ENCODE measurements around the gene LINC00237. TPM values are rescaled to one million over a fixed set of nuclear protein-coding genes. Genes with fewer than 3 reads are reported as not detected.

LINC00237 gene
- total and polyA plus RNA-seq, 2 experiments from 2014 or later, result 0.31 to 2.0 TPM

GRCh38 chr20:21090111-21090618, 16.0 kb downstream of the LINC00237 start:
- H3F3A ChIP-seq (replicated peaks; ENCODE audit: low read depth), result no peaks in the 10 kb centered on the region
- ATAC-seq, result peak; percentile 46
- H3K36me3 Mint-ChIP-seq (ENCODE audit: low read depth), result no peaks in the 10 kb centered on the region
- peak overlapping the region; percentile 14; the same call in 1 of the 2 replicates for H2AFZ ChIP-seq
- H3K79me2 ChIP-seq (replicated peaks; ENCODE audit: insufficient read depth), result no peaks in the 10 kb centered on the region
- peak overlapping the region; percentile 86 for H3K27ac ChIP-seq (ENCODE audit: low read depth)
- H3K27me3 ChIP-seq (ENCODE audit: insufficient read depth), result no peaks in the 10 kb centered on the region
- H3K4me3 Mint-ChIP-seq, result peak overlapping the region; percentile 32
- peak overlapping the region; percentile 44 for H3K4me3 ChIP-seq
- H3K9me3 Mint-ChIP-seq, result no peaks in the 10 kb centered on the region; the same call in 2 of the 3 replicates
- no peaks in the 10 kb centered on the region for H3K36me3 ChIP-seq (ENCODE audit: insufficient read depth)
- no peaks in the 10 kb centered on the region for H3K27me3 Mint-ChIP-seq (ENCODE audit: insufficient read depth, low read depth, poor library complexity)
- peak; percentile 18 for DNase-seq (ENCODE audit: low spot score)
- H3K4me1 Mint-ChIP-seq, result peaks cover 55% of the 10 kb centered on the region
- TF ChIP-seq POLR2AphosphoS5 (IDR thresholded peaks at IDR 0.05; ENCODE audit: low read depth) (no peak), NANOG (IDR thresholded peaks at IDR 0.05; ENCODE audit: borderline replicate concordance) (peak; percentile 72; the same call in 1 of the 2 replicates)
- no peak overlapping the region; the same call in 1 of the 2 replicates for H3K27ac Mint-ChIP-seq
- no peaks in the 10 kb centered on the region for H4K20me1 ChIP-seq (replicated peaks; ENCODE audit: insufficient read depth)
- peak overlapping the region; percentile 72 for H3K4me2 ChIP-seq
- peaks cover 59% of the 10 kb centered on the region for H3K4me1 ChIP-seq (ENCODE audit: insufficient read depth)
- H3K9me2 ChIP-seq (ENCODE audit: insufficient read depth), result peaks cover 9% of the 10 kb centered on the region; the same call in 1 of the 2 replicates

- Mint-ChIP-seq H3K27ac (peak overlapping the region; percentile 51; the same call in 1 of the 2 replicates), H3K9me3 (no peaks in the 10 kb centered on the region; the same call in 2 of the 3 replicates), H3K4me1 (peaks cover 55% of the 10 kb centered on the region), H3K36me3 (ENCODE audit: low read depth) (no peaks in the 10 kb centered on the region), H3K4me3 (0 out of 3 replicates have a peak overlapping the region, but pooled peaks have one; percentile 6), H3K27me3 (ENCODE audit: insufficient read depth, low read depth, poor library complexity) (no peaks in the 10 kb centered on the region)
- DNase-seq (ENCODE audit: low spot score) (no peak), ATAC-seq (no peak)
- Histone ChIP-seq H3K27me3 (ENCODE audit: insufficient read depth) (no peaks in the 10 kb centered on the region), H3K27ac (ENCODE audit: low read depth) (no peak overlapping the region), H3K4me1 (ENCODE audit: insufficient read depth) (peaks cover 59% of the 10 kb centered on the region), H3K79me2 (replicated peaks; ENCODE audit: insufficient read depth) (no peaks in the 10 kb centered on the region), H2AFZ (no peak overlapping the region), H3K4me2 (peak overlapping the region; percentile 72), H3K9me2 (ENCODE audit: insufficient read depth) (peaks cover 14% of the 10 kb centered on the region; the same call in 1 of the 2 replicates), H3K4me3 (no peak overlapping the region), H3F3A (replicated peaks; ENCODE audit: low read depth) (no peaks in the 10 kb centered on the region), H4K20me1 (replicated peaks; ENCODE audit: insufficient read depth) (no peaks in the 10 kb centered on the region), H3K36me3 (ENCODE audit: insufficient read depth) (no peaks in the 10 kb centered on the region)
- TF ChIP-seq, protein P1, sequence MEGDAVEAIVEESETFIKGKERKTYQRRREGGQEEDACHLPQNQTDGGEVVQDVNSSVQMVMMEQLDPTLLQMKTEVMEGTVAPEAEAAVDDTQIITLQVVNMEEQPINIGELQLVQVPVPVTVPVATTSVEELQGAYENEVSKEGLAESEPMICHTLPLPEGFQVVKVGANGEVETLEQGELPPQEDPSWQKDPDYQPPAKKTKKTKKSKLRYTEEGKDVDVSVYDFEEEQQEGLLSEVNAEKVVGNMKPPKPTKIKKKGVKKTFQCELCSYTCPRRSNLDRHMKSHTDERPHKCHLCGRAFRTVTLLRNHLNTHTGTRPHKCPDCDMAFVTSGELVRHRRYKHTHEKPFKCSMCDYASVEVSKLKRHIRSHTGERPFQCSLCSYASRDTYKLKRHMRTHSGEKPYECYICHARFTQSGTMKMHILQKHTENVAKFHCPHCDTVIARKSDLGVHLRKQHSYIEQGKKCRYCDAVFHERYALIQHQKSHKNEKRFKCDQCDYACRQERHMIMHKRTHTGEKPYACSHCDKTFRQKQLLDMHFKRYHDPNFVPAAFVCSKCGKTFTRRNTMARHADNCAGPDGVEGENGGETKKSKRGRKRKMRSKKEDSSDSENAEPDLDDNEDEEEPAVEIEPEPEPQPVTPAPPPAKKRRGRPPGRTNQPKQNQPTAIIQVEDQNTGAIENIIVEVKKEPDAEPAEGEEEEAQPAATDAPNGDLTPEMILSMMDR (conservative IDR thresholded peaks at IDR 0.05; ENCODE audit: low read depth in 2 of 2), result no peak
- TF ChIP-seq EZH2 (IDR thresholded peaks at IDR 0.05; ENCODE audit: low read depth, unreplicated experiment) (no peak), STAT1 (IDR thresholded peaks at IDR 0.05; ENCODE audit: unreplicated experiment) (no peak), REST (IDR thresholded peaks at IDR 0.05; ENCODE audit: unreplicated experiment) (no peak), ZNF114 (CRISPR knock-in tag; IDR thresholded peaks at IDR 0.05) (no peak), ZNF331 (CRISPR knock-in tag; IDR thresholded peaks at IDR 0.05; ENCODE audit: low read depth) (no peak), CREB1 (CRISPR knock-in tag; IDR thresholded peaks at IDR 0.05; ENCODE audit: low read depth) (no peak), EZH2phosphoT487 (IDR thresholded peaks at IDR 0.05; ENCODE audit: unreplicated experiment) (no peak), NANOG (IDR thresholded peaks at IDR 0.05; ENCODE audit: borderline replicate concordance) (no peak)
Measured at GRCh38 chr20:21089391-21089790, 16.8 kb downstream of the LINC00237 start.

Data from GM23338 (cell line).